CD4-positive, alpha-beta T cell treated with Interleukin-10 for 1 hour (primary cell): Measurements from ENCODE around the gene PDGFD.

Experiments
- DNase-seq: peaks from one replicate; pipeline ENCODE4 v3.0.0-alpha.2; 2020

The PDGFD gene

GRCh38 chr11:103994094-103994493 lies 169.9 kb downstream of the PDGFD start:
- DNase-seq = no peak

DNA sequence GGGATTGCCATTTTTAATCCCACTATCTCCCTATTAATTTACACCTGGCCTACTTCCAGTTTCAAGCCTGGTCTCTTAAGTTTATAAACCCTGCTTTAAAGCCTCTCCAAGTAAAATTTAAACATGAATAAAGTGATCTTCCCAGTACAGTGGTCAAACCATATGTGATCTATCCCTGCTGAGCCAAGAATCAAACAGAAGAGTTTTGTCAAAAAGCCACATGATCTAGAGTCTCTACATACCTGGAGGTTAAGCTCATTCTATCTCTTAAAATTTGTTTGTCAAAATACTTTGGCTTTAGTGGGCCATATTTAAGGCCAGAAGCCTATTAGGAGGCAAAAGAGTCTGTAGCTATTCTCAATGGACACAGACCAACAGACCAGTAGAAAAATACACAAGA lies 170.4 kb downstream of the PDGFD start:
- no peak for DNase-seq

- no peak for DNase-seq
These were observed 175.4 kb downstream of the PDGFD start for GRCh38 chr11:103988595-103988969.

DNA sequence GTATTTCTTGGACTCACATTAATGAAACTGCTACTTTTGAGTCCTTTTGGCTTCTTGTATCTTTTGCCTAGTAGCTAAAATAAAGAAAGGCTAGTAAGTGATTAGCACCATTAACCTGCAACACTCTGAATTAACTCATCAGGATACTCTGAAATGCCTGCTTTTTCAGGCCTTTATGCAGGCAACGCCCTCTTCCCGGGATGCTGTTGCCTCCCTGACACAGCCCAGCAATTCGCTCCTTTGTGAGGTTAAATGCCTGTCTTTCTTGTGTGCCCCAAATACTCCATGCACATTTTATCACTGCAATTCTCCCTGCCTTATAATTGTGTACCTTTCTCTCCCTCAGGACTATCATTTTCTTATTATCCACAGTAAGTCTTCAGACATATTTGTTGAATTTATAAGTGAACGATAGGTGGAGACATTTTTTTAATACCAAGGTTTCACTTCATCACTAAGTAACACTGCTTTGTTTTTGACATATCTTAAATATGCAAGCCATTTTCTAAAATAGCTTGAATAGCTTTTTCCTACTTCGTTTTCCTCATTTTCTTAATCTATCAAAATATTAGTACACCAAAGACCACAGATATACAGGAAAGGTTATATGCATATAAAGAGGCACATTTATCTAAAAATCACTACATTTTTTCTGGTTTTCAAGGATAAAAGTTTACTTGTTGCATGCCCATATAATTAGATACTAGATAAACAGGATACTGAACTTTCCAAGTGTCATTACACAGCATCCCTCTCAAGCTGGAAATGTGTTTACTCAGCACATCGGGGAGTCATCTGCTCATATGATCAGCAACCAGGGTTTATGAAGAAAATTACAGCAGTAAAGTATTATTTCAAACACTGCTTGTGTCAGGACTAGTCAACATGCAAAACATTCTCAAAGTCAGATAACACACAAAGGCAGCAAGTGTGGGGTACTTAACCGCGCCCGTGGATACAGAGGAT lies 176.0 kb downstream of the PDGFD start:
- DNase-seq = no peak

GRCh38 chr11:103985041-103985440 lies 178.9 kb downstream of the PDGFD start:
- DNase-seq = no peak

DNA sequence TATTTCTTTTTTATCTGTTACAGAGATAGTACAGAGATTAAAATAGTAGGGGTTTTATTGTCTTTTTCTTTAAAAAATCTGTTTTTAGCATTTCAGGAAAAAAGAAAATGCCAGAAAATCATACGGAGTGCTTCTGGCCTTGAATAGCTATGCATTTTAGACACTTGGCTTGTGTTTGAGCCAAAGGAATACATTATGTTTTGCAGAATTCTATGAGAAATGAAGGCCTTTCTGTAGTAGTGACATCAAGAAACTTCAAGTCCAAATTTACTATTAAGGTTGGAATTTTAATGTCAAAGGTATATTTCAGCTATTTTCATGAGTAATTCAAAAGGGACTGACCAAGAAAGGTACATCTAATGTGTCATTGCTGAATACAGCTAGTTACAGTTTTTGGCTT lies 183.8 kb downstream of the PDGFD start:
- no peak for DNase-seq

- DNase-seq = no peak
These were observed 185.0 kb downstream of the PDGFD start for GRCh38 chr11:103978616-103979595.

DNA sequence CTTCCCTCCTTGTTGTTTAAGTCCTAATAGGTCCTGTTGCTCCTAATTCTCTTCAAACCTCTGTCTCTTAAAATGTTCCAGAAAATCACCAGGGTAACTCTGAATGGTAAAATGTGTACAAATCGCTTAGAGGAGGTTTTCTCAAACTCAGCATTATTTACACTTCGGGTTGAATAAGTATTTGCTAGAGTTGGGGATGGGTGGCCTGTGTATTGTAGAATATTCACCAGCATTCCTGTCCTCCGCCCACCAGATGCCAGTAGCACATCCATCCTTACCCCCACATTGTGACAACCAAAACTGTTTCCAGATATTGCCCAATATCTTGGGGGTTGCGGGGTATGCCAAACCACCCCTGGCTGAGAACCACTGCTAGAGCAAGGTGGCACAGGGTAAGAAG lies 191.9 kb downstream of the PDGFD start:
- DNase-seq = no peak

DNA sequence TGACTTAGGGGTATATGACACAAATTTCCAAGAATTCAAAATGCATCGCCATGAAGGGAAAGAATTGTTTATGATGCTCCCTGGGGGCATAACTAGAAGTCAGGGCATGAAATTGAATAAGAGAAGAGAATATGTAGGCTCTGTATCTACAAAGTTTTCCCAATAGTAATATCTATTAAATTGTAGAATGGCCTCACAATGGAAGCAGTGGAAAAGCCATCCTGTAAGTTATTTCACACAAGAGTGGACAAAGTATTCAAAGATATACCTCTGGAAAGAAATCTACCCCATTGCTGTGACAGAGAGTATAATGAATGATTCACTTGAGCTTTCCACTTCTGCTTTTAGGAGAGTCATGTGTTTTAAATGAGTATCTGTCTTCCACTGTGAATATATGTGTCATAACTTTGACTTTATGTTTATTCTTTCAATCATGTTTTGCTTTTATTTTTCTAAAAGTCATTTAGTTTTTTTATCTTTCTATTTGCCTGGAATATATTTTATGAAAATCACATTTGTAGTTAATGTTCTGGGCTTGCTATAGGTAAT lies 193.2 kb downstream of the PDGFD start:
- no peak for DNase-seq

GRCh38 chr11:103968685-103969084 lies 195.3 kb downstream of the PDGFD start:
- no peak for DNase-seq

- DNase-seq = no peak
These were observed 196.0 kb downstream of the PDGFD start for GRCh38 chr11:103967985-103968384.

DNA sequence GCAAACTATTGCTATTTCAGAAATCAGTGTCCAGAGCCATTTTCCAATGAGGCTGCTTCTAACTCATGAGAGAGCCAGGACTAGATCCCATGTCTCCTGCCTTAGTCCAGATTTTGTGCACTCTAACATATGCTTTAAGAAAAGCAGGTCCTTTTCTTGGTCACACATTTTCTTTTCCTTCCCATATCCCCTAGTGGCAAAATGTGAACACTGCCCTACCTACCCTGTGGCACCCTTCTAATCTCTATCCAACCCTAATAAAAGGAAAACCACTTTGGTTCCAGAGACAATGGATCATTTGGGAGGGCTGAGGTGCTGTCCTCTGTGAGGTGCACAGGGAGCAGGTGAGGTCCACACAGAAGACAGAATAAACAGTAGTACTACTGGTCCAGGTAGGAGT lies 199.6 kb downstream of the PDGFD start:
- no peak for DNase-seq

- no peak for DNase-seq
These were observed 200.3 kb downstream of the PDGFD start for GRCh38 chr11:103963648-103964047.

- DNase-seq = no peak
These were observed 202.9 kb downstream of the PDGFD start for GRCh38 chr11:103961010-103961409.

- no peak for DNase-seq
These were observed 203.8 kb downstream of the PDGFD start for GRCh38 chr11:103960108-103960507.

DNA sequence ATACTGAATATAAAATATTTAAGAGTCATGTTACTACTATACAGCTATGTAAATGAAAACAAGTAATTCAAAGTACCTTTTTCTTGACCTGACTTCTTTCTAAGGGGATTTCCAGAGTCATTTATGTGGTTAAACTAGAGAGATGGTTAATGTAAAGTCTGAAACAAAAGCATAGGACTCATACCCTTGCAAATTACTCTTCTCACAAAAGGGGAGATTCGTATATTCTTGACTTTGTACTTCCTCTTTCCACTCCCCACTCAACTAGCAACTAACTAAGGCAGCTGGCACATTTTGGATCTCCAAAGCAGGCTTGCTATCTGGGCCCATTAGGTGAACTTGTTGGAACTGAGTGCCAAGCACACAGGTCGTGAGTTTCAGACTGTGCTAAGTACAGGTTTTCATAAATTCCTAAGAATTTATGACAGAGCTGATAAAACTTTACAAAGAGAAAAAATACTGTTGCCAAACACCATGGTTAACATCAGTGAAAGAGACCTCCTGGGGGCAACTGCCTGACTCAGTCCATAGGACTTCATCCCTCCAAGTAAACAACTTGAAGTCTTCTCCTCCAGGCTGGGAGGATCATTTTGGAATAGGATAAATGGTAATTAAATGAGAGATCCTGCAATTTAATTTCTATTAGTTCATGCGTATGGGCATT lies 204.5 kb downstream of the PDGFD start:
- DNase-seq = no peak

GRCh38 chr11:103958475-103959215 lies 205.3 kb downstream of the PDGFD start:
- DNase-seq = peak; percentile 5

DNA sequence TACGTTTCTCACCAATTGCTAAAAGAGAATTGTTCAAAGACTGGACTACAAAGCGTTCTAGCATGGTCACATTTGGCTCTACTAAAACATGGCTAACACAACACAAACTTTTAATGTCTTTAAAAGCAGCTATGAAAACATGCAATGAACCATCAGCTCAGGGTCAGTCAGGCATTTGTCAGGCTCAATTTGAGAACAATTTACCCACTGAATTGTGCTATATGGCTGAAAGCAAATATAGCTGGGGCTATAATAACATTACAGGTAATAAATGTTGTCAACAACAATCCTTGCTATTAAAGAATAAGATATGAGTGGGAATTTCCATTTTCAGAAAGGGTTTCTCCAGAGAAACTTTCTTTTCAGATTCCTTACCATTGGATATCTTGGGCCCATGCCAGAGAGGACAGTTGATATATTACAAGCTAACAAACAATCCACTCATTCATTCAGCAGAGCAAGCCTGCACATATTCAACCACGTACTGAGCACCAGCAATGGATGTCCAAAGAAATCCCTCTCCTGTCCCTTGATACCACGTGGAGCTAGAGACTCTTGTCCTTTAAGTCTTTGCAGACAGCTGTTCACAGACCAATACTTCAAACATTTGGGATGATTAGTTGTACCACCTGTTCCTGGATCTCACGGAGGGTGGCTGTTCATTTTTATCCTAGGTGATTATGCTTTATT lies 210.0 kb downstream of the PDGFD start:
- no peak for DNase-seq

GRCh38 chr11:103949781-103950180 lies 214.2 kb downstream of the PDGFD start:
- no peak for DNase-seq

- DNase-seq = no peak
These were observed 215.7 kb downstream of the PDGFD start for GRCh38 chr11:103948187-103948763.

DNA sequence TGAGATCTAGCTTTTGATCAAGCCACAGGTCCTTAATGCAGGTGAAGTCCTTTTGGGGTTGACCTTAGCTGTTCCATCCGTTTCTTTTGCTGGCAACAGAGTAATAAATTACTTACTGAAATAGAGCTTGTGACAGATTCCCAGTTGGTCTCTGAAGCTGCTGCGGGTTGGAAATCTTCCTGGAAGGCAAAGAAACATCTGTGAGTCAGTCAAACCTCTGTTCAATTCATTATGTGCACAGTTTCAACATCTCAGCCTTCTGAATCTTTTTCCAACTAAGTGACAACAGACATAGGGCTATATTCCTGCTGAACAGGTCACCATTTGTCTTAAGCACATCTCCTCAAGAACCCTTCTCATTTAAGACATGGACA lies 216.4 kb downstream of the PDGFD start:
- DNase-seq = no peak
